ENCODE data around the gene EDARADD.

DNA sequence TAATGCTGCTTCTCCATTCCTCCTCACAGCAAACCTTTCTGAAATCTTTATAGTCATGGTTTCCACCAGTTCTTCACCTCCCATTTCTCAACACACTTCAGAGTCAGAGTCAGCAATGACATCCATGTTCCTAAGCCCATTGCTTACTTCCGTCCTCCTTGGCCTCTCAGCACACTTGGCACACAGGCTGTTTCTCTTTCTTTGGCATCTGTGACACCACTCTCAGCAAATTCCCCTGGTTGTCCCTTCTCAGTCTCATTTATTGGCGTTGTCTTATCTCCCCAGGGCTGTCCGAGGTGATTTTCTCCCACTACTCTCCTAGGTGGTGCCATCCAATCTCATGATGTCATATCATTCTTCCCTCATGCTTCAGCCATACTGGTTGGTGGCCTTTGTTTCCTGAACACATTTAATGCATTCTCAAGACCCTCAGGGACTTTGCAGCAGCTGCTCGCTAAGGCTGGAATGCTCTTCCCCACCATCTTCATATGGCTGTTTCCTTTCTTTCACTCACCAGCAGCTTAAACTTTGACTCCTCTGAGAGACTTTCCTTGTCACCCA is 126.4 kb downstream of the EDARADD start:
- TF ChIP-seq, protein P1, sequence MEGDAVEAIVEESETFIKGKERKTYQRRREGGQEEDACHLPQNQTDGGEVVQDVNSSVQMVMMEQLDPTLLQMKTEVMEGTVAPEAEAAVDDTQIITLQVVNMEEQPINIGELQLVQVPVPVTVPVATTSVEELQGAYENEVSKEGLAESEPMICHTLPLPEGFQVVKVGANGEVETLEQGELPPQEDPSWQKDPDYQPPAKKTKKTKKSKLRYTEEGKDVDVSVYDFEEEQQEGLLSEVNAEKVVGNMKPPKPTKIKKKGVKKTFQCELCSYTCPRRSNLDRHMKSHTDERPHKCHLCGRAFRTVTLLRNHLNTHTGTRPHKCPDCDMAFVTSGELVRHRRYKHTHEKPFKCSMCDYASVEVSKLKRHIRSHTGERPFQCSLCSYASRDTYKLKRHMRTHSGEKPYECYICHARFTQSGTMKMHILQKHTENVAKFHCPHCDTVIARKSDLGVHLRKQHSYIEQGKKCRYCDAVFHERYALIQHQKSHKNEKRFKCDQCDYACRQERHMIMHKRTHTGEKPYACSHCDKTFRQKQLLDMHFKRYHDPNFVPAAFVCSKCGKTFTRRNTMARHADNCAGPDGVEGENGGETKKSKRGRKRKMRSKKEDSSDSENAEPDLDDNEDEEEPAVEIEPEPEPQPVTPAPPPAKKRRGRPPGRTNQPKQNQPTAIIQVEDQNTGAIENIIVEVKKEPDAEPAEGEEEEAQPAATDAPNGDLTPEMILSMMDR (IDR thresholded peaks at IDR 0.05), result no peak
- no peak for TF ChIP-seq POLR2AphosphoS5 (IDR thresholded peaks at IDR 0.05; ENCODE audit: low read depth, low read length)
